ENCODE measurements around the gene FAM13C.

- TF ChIP-seq CTCF (IDR thresholded peaks at IDR 0.05) = no peak
- TF ChIP-seq POLR2A (IDR thresholded peaks at IDR 0.05) = no peak
Observed at GRCh38 chr10:59227136-59227673, 135.1 kb downstream of the FAM13C start.
